ENCODE results near the gene STRN3. TPM values are rescaled to one million over a fixed set of nuclear protein-coding genes. Genes with fewer than 3 reads are reported as not detected.

The STRN3 gene
- total and polyA plus RNA-seq, 4 donors, result 6.8 to 47.5 (median 31.2) TPM

- Histone ChIP-seq H3K4me1 (ENCODE audit: control insufficient read depth in 4 of 4, insufficient read depth in 4 of 4, low read length in 3 of 4) (no peaks in the 10 kb centered on the region), H3K36me3 (ENCODE audit: control insufficient read depth in 4 of 4, insufficient read depth in 3 of 4, low read depth in 1 of 4, low read length in 3 of 4) (peaks cover 0 to 1% (median 0%) of the 10 kb centered on the region in 4 donors), H3K9me3 (ENCODE audit: control insufficient read depth in 4 of 4, low read length in 3 of 4) (no peaks in the 10 kb centered on the region), H3K27me3 (ENCODE audit: control insufficient read depth in 4 of 4, insufficient read depth in 4 of 4, low read length in 3 of 4) (no peaks in the 10 kb centered on the region), H3K9ac (ENCODE audit: low read depth in 1 of 2, low read length in 2 of 2) (no peak overlapping the region), H3K27ac (ENCODE audit: low read depth in 1 of 2, low read length in 2 of 2) (no peak overlapping the region), H3K4me3 (ENCODE audit: low read depth in 1 of 3, low read length in 3 of 3) (no peak overlapping the region)
- 83% methylated on average over 6 of the region's 6 CpGs for WGBS
- DNase-seq (ENCODE audit: low spot score), result no peak
- TF ChIP-seq GABPA (IDR thresholded peaks at IDR 0.05 in 1 of 2, conservative IDR thresholded peaks at IDR 0.05 in 1 of 2), result no peak
Measured at GRCh38 chr14:30883508-30884294, 142.5 kb downstream of the STRN3 start.

GRCh38 chr14:30882431-30882830 lies 143.7 kb downstream of the STRN3 start:
- no peaks in the 10 kb centered on the region for H3K9me3 ChIP-seq (ENCODE audit: control insufficient read depth in 4 of 4, low read length in 3 of 4)
- H3K4me3 ChIP-seq (ENCODE audit: low read depth in 1 of 3, low read length in 3 of 3), result no peak overlapping the region
- TF ChIP-seq, protein P1, sequence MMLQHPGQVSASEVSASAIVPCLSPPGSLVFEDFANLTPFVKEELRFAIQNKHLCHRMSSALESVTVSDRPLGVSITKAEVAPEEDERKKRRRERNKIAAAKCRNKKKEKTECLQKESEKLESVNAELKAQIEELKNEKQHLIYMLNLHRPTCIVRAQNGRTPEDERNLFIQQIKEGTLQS (IDR thresholded peaks at IDR 0.05), result no peak
- no peak for TF ChIP-seq EGR1 (IDR thresholded peaks at IDR 0.05; ENCODE audit: low read depth in 2 of 2)
- TF ChIP-seq FOXA1 (IDR thresholded peaks at IDR 0.05), result no peak
- TF ChIP-seq, protein P2, sequence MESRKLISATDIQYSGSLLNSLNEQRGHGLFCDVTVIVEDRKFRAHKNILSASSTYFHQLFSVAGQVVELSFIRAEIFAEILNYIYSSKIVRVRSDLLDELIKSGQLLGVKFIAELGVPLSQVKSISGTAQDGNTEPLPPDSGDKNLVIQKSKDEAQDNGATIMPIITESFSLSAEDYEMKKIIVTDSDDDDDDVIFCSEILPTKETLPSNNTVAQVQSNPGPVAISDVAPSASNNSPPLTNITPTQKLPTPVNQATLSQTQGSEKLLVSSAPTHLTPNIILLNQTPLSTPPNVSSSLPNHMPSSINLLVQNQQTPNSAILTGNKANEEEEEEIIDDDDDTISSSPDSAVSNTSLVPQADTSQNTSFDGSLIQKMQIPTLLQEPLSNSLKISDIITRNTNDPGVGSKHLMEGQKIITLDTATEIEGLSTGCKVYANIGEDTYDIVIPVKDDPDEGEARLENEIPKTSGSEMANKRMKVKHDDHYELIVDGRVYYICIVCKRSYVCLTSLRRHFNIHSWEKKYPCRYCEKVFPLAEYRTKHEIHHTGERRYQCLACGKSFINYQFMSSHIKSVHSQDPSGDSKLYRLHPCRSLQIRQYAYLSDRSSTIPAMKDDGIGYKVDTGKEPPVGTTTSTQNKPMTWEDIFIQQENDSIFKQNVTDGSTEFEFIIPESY (IDR thresholded peaks at IDR 0.05), result no peak
- no peak for TF ChIP-seq NR2F2 (IDR thresholded peaks at IDR 0.05)
- TF ChIP-seq RXRA (IDR thresholded peaks at IDR 0.05), result no peak
- no peak for TF ChIP-seq HNF4A (conservative IDR thresholded peaks at IDR 0.05)
- no peak for TF ChIP-seq YY1 (IDR thresholded peaks at IDR 0.05)
- no peak for TF ChIP-seq HNF4G (IDR thresholded peaks at IDR 0.05)
- no peak for TF ChIP-seq REST (IDR thresholded peaks at IDR 0.05)
- TF ChIP-seq TAF1 (conservative IDR thresholded peaks at IDR 0.05), result no peak
- no peak for TF ChIP-seq MAX (IDR thresholded peaks at IDR 0.05)
- no peak for TF ChIP-seq SP1 (IDR thresholded peaks at IDR 0.05)
- DNase-seq (ENCODE audit: low spot score), result no peak
- no peaks in the 10 kb centered on the region for H3K27me3 ChIP-seq (ENCODE audit: control insufficient read depth in 4 of 4, insufficient read depth in 4 of 4, low read length in 3 of 4)
- no peak overlapping the region for H3K9ac ChIP-seq (ENCODE audit: low read depth in 1 of 2, low read length in 2 of 2)
- no peaks in the 10 kb centered on the region for H3K4me1 ChIP-seq (ENCODE audit: control insufficient read depth in 4 of 4, insufficient read depth in 4 of 4, low read length in 3 of 4)
- H3K27ac ChIP-seq (ENCODE audit: low read depth in 1 of 2, low read length in 2 of 2), result no peak overlapping the region
- 39% methylated on average over 1 of the region's 1 CpG for WGBS
- H3K36me3 ChIP-seq (ENCODE audit: control insufficient read depth in 4 of 4, insufficient read depth in 3 of 4, low read depth in 1 of 4, low read length in 3 of 4), result no peaks in the 10 kb centered on the region

Measured in liver (tissue), 9 donors.